WERI-Rb-1 (cell line): Measurements from ENCODE around the gene TRIM33.

Experiments used
- DNase-seq: peaks from one replicate; pipeline ENCODE4 v3.0.0-alpha.2; 2020
- H3K27ac ChIP-seq: fragments of 250-450 bp; sonication (Bioruptor Pico); 2 replicates; pipeline ENCODE4 v1.5.1; 2020; ENCODE audit warnings: mild to moderate bottlenecking, moderate library complexity
- H3K27me3 ChIP-seq: fragments of 250-450 bp; sonication (Bioruptor Pico); 2 replicates; pipeline ENCODE4 v1.5.1; 2021; ENCODE audit warnings: mild to moderate bottlenecking, low read depth, moderate library complexity; ENCODE audit not compliant: insufficient read depth, severe bottlenecking
- H3K36me3 ChIP-seq: fragments of 250-450 bp; sonication (Bioruptor Pico); 2 replicates; pipeline ENCODE4 v1.5.1; 2020; ENCODE audit warnings: mild to moderate bottlenecking, moderate library complexity
- H3K4me3 ChIP-seq: 2 replicates; pipeline ENCODE4 v1.5.1; 2011; ENCODE audit warnings: low read depth, mild to moderate bottlenecking, control low read depth, low read length
- H3K9me3 ChIP-seq: fragments of 250-450 bp; sonication (Bioruptor Pico); 2 replicates; pipeline ENCODE4 v1.5.1; 2021; ENCODE audit warnings: mild to moderate bottlenecking, moderate library complexity; ENCODE audit not compliant: severe bottlenecking
- CTCF ChIP-seq: IDR thresholded peaks from 2 replicates; pipeline ENCODE4 v1.5.1; 2011; ENCODE audit warnings: low read depth, mild to moderate bottlenecking, control low read depth, inconsistent platforms, low read length

Gene TRIM33

DNA sequence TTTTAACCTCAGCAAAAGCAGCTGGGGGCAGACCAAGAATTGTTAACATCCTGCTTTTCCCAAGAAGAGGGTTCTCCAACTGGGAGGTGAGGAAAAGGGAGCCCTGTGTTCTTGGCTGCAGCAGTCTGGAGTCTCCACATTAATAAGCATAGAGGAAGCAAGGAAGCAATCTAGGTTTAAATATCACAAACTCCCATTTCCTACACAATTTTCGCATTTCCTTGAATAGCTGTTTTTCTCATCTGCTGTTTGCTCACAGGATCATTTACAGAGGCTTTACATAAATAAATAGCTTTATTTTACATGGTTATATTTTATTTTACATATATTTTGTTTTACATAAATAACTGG lies 124.0 kb downstream of the TRIM33 start:
- no peak for TF ChIP-seq CTCF
- H3K4me3 ChIP-seq = no peak overlapping the region
- no peaks in the 10 kb centered on the region for H3K9me3 ChIP-seq
- H3K27ac ChIP-seq = no peak overlapping the region
- peaks cover 4% of the 10 kb centered on the region; the same call in 1 of the 2 replicates for H3K36me3 ChIP-seq
- no peak for DNase-seq
- no peaks in the 10 kb centered on the region for H3K27me3 ChIP-seq

- no peaks in the 10 kb centered on the region for H3K9me3 ChIP-seq
- no peaks in the 10 kb centered on the region for H3K27me3 ChIP-seq
- no peak for DNase-seq
- no peak overlapping the region for H3K4me3 ChIP-seq
- TF ChIP-seq CTCF = no peak
- peaks cover 4% of the 10 kb centered on the region; the same call in 1 of the 2 replicates for H3K36me3 ChIP-seq
- no peak overlapping the region for H3K27ac ChIP-seq
These were observed 124.6 kb downstream of the TRIM33 start for GRCh38 chr1:114386129-114387009.

- no peaks in the 10 kb centered on the region for H3K36me3 ChIP-seq
- H3K4me3 ChIP-seq = no peak overlapping the region
- no peaks in the 10 kb centered on the region for H3K9me3 ChIP-seq
- TF ChIP-seq CTCF = no peak
- no peak for DNase-seq
- H3K27me3 ChIP-seq = no peaks in the 10 kb centered on the region
- no peak overlapping the region for H3K27ac ChIP-seq
These were observed 126.1 kb downstream of the TRIM33 start for GRCh38 chr1:114384922-114385321.

- no peaks in the 10 kb centered on the region for H3K9me3 ChIP-seq
- H3K27ac ChIP-seq = no peak overlapping the region
- no peak for DNase-seq
- H3K4me3 ChIP-seq = no peak overlapping the region
- H3K27me3 ChIP-seq = no peaks in the 10 kb centered on the region
- no peaks in the 10 kb centered on the region for H3K36me3 ChIP-seq
- no peak for TF ChIP-seq CTCF
These were observed 131.0 kb downstream of the TRIM33 start for GRCh38 chr1:114379987-114380386.

GRCh38 chr1:114379358-114379757 lies 131.6 kb downstream of the TRIM33 start:
- no peak for DNase-seq
- no peak for TF ChIP-seq CTCF
- H3K9me3 ChIP-seq = no peaks in the 10 kb centered on the region
- H3K36me3 ChIP-seq = no peaks in the 10 kb centered on the region
- no peak overlapping the region for H3K4me3 ChIP-seq
- no peak overlapping the region for H3K27ac ChIP-seq
- no peaks in the 10 kb centered on the region for H3K27me3 ChIP-seq

DNA sequence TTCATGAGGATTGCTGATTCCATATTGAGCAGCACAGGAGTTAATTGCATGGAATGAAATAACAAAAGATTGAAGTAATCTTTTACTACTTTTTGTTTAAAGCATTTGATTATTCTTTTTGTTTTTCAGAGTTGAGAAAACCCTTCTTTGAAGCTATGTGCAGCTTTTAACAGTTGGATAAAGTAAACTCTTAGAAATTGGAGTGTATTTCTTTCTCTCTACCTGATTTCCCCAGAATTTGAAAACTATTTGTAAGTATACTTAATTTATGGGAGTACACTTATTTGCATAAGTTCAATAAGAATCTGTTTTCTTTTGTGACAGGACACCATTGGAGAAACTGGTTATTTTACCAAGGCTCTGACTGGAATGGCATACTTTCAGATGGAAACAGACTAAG lies 133.6 kb downstream of the TRIM33 start:
- Histone ChIP-seq H3K36me3 (no peaks in the 10 kb centered on the region), H3K27me3 (no peaks in the 10 kb centered on the region), H3K4me3 (no peak overlapping the region), H3K27ac (no peak overlapping the region), H3K9me3 (peaks cover 8% of the 10 kb centered on the region)
- no peak for TF ChIP-seq CTCF
- DNase-seq = no peak
